Activated CD8-positive, alpha-beta memory T cell treated with anti-CD3 and anti-CD28 coated beads, Interleukin-2, amount 10 ng/mL, durations not matched to agents 7 days and 5 days (primary cell): ENCODE data around the gene THAP11. TPM values are rescaled to one million over a fixed set of nuclear protein-coding genes. Genes with fewer than 3 reads are reported as not detected.

ENCODE experiments used
- ATAC-seq: fragments of 150-1000 bp; cut with Tn5 transposase; one replicate; pipeline ENCODE4 v1.10.0; 2021; ENCODE audit warnings: moderate library complexity
- CTCF ChIA-PET: fragments of 350-600 bp; sonication (Branson Sonifier 250); formaldehyde crosslinking; loops from one replicate; lab custom pipeline; 2021; ENCODE audit warnings: antibody characterized with exemption; lab: Charles Lee
- DNase-seq: peaks from one replicate; pipeline ENCODE4 v3.0.0-alpha.2; 2020
- H3K27ac Mint-ChIP-seq: one replicate; pipeline ENCODE4 v1.8.0; 2021; ENCODE audit warnings: mild to moderate bottlenecking, mixed read lengths
- H3K27me3 Mint-ChIP-seq: one replicate; pipeline ENCODE4 v1.8.0; 2021; ENCODE audit warnings: mixed read lengths
- H3K36me3 Mint-ChIP-seq: one replicate; pipeline ENCODE4 v1.8.0; 2021; ENCODE audit warnings: mild to moderate bottlenecking, mixed read lengths
- H3K4me1 Mint-ChIP-seq: one replicate; pipeline ENCODE4 v1.8.0; 2021; ENCODE audit warnings: mixed read lengths
- H3K4me3 Mint-ChIP-seq: one replicate; pipeline ENCODE4 v1.8.0; 2021; ENCODE audit warnings: mild to moderate bottlenecking, moderate library complexity, mixed read lengths
- H3K9me3 Mint-ChIP-seq: one replicate; pipeline ENCODE4 v1.8.0; 2022; ENCODE audit warnings: low read depth, mixed read lengths
- total RNA-seq, 2 experiments: library from RNA; stranded (reverse); gene quantifications; one replicate each; pipeline ENCODE4 v1.2.3, GENCODE V29; 2021

THAP11 gene
- total RNA-seq, 2 experiments from 2014 or later, result 47.9 to 52.7 TPM

GRCh38 chr16:67883146-67883871, 41.2 kb downstream of the THAP11 start:
- no peaks in the 10 kb centered on the region for H3K9me3 Mint-ChIP-seq
- peak overlapping the region; percentile 46 for H3K27ac Mint-ChIP-seq
- no peak overlapping the region for H3K4me3 Mint-ChIP-seq
- DNase-seq, result no peak
- CTCF ChIA-PET, result interaction anchor here (0.9 to 3.9 kb wide), 39 partner anchors 9 to 211 kb away, joined by 3 to 38 read pairs (median 6); partner anchors contain the start of genes CTRL, EDC4, NFATC3 and NUTF2
- peak; percentile 8 for ATAC-seq
- no peaks in the 10 kb centered on the region for H3K4me1 Mint-ChIP-seq
- H3K36me3 Mint-ChIP-seq, result peaks cover 28% of the 10 kb centered on the region
- H3K27me3 Mint-ChIP-seq, result no peaks in the 10 kb centered on the region

DNA sequence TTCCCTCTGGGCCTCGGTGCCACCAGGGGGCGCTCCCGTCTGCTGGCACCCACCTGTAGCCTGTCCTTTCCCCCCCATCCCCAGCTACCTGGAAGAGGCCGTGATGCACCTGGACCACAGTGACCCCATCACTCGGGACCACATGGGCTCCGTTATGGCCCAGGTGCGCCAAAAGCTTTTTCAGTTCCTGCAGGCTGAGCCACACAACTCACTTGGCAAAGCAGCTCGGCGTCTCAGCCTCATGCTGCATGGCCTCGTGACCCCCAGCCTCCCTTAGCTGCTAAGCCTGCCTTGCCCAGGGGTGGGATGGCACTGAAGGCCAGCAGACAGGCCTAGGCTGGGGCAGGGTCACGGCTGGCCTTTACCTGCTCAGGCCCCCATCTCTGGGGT, 41.7 kb downstream of the THAP11 start:
- ATAC-seq (peak; percentile 84), DNase-seq (peak; percentile 73)
- H3K9me3 Mint-ChIP-seq, result no peaks in the 10 kb centered on the region
- no peak overlapping the region for H3K4me3 Mint-ChIP-seq
- H3K36me3 Mint-ChIP-seq, result peaks cover 24% of the 10 kb centered on the region
- peak overlapping the region; percentile 46 for H3K27ac Mint-ChIP-seq
- no peaks in the 10 kb centered on the region for H3K4me1 Mint-ChIP-seq
- CTCF ChIA-PET, result interaction anchor here (0.8 to 3.9 kb wide), 39 partner anchors 9 to 211 kb away, joined by 3 to 38 read pairs (median 5); partner anchors contain the start of genes CTRL, EDC4, NFATC3 and NUTF2
- H3K27me3 Mint-ChIP-seq, result no peaks in the 10 kb centered on the region

DNA sequence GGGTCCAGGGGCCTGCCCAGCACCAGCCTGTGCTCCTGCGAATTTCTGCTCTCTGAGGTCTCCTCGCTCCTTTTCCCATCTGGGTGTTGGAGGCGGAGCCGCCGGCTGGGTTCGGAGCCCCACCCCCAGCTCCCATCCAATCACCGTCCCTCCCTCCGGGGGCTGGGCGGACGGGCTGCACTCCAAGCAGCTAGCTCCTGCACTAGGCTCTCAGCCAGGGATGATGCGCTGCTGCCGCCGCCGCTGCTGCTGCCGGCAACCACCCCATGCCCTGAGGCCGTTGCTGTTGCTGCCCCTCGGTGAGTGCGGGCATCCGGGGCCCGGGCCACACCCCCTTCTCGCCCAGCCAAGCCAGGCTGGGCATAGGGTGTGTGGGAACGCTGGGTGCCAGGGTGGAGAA, 42.6 kb downstream of the THAP11 start, which contains the start of gene NRN1L:
Gene NRN1L, plus strand, starts transcription at position 202 of the 400 bp plus-strand sequence. Its CDS starts 19 bp downstream, at position 221.
- no peak for DNase-seq
- Mint-ChIP-seq H3K9me3 (no peaks in the 10 kb centered on the region), H3K27ac (peak within 1 kb of the TSS; percentile 46), H3K27me3 (no peaks in the 10 kb centered on the region), H3K4me3 (no peak within 1 kb of the TSS), H3K36me3 (peaks cover 18% of the 10 kb centered on the region), H3K4me1 (no peaks in the 10 kb centered on the region)
- CTCF ChIA-PET, result interaction anchor here (1.3 to 3.5 kb wide), 17 partner anchors 8 to 167 kb away, joined by 4 to 28 read pairs (median 12); partner anchors contain the start of genes CTRL, EDC4, PSKH1 and PSMB10
- ATAC-seq, result no peak

- H3K36me3 Mint-ChIP-seq, result peaks cover 13% of the 10 kb centered on the region
- H3K4me1 Mint-ChIP-seq, result no peaks in the 10 kb centered on the region
- H3K27ac Mint-ChIP-seq, result no peak overlapping the region
- H3K27me3 Mint-ChIP-seq, result no peaks in the 10 kb centered on the region
- no peaks in the 10 kb centered on the region for H3K9me3 Mint-ChIP-seq
- no peak for ATAC-seq
- CTCF ChIA-PET, result interaction anchor here (0.6 to 1.5 kb wide), 9 partner anchors 22 to 392 kb away, joined by 3 to 5 read pairs (median 3); partner anchors contain the start of gene PSMB10
- no peak for DNase-seq
- no peak overlapping the region for H3K4me3 Mint-ChIP-seq
Measured at GRCh38 chr16:67885545-67885944, 43.4 kb downstream of the THAP11 start.

DNA sequence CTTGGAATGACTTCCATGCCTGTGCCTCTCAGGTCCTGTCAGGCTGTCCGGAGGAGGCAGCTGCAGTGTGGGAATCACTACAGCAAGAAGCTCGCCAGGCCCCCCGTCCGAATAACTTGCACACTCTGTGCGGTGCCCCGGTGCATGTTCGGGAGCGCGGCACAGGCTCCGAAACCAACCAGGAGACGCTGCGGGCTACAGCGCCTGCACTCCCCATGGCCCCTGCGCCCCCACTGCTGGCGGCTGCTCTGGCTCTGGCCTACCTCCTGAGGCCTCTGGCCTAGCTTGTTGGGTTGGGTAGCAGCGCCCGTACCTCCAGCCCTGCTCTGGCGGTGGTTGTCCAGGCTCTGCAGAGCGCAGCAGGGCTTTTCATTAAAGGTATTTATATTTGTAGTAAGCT, 43.9 kb downstream of the THAP11 start:
- peaks cover 13% of the 10 kb centered on the region for H3K36me3 Mint-ChIP-seq
- H3K4me1 Mint-ChIP-seq, result no peaks in the 10 kb centered on the region
- CTCF ChIA-PET, result interaction anchor here (0.6 to 1.5 kb wide), 11 partner anchors 22 to 392 kb away, joined by 3 to 5 read pairs (median 3); partner anchors contain the start of gene PSMB10
- no peak overlapping the region for H3K27ac Mint-ChIP-seq
- no peaks in the 10 kb centered on the region for H3K9me3 Mint-ChIP-seq
- no peaks in the 10 kb centered on the region for H3K27me3 Mint-ChIP-seq
- no peak overlapping the region for H3K4me3 Mint-ChIP-seq
- DNase-seq (no peak), ATAC-seq (no peak)

GRCh38 chr16:67886387-67886786, 44.3 kb downstream of the THAP11 start:
- CTCF ChIA-PET, result interaction anchor here (0.8 to 1.7 kb wide), 11 partner anchors 23 to 365 kb away, joined by 3 to 5 read pairs (median 3); partner anchors contain the start of gene PSMB10
- no peaks in the 10 kb centered on the region for H3K4me1 Mint-ChIP-seq

DNA sequence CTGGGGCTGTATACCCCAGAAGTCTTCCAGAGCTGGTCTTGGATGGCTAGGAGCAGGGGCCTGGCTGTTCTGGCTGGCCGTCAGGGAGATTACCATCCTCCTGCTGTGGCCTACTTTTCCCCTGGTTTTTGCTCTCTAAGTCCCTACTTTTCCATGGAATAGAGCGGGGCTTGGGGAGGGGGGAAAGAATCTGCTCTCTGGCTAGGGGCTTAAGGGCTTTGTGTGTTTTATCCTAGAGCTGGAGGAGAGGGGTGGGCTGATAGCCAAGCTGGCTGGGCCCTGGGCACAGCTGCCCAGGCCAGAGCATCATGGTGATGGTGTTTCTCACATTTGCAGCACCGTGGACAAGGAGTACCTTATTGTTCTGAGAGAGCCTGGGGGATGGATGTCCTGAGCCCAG, 46.2 kb downstream of the THAP11 start:
- H3K4me1 Mint-ChIP-seq, result peaks cover 7% of the 10 kb centered on the region
- H3K27me3 Mint-ChIP-seq, result no peaks in the 10 kb centered on the region
- CTCF ChIA-PET, result interaction anchor here (1.0 to 2.2 kb wide), 3 partner anchors 8 to 367 kb away, joined by 3 to 15 read pairs (median 3); no protein-coding TSS in a partner anchor
- no peaks in the 10 kb centered on the region for H3K9me3 Mint-ChIP-seq
- no peak overlapping the region for H3K4me3 Mint-ChIP-seq
- peaks cover 9% of the 10 kb centered on the region for H3K36me3 Mint-ChIP-seq
- ATAC-seq (no peak), DNase-seq (no peak)
- no peak overlapping the region for H3K27ac Mint-ChIP-seq

More at GRCh38 chr16:67886387-67886786, 44.3 kb downstream of the THAP11 start:
- no peak for ATAC-seq
- DNase-seq, result no peak
- Mint-ChIP-seq H3K27me3 (no peaks in the 10 kb centered on the region), H3K4me3 (no peak overlapping the region), H3K9me3 (no peaks in the 10 kb centered on the region), H3K36me3 (peaks cover 13% of the 10 kb centered on the region), H3K27ac (no peak overlapping the region)

DNA sequence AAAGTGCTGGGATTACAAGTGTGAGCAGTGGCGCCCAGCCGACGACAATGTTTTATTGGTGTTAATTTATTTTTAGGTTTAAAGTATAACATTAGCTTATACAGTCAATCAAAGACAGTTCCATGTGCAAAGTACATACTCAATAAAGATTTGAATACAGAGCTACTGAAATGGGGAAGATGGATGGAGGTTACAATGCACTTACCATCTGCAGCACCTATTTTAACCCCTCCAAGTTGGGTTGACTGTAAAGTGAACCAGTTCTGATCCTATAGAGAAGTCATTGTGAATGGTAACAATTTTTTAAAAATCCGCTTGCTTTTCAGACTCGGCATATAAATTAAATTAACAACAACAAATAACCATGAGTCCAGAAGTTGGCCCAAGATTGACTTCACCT, 50.3 kb downstream of the THAP11 start:
- Mint-ChIP-seq H3K9me3 (no peaks in the 10 kb centered on the region), H3K4me3 (peak overlapping the region; percentile 95), H3K27ac (peak overlapping the region; percentile 84), H3K4me1 (peaks cover 22% of the 10 kb centered on the region), H3K27me3 (no peaks in the 10 kb centered on the region), H3K36me3 (peaks cover 2% of the 10 kb centered on the region)
- no peak for DNase-seq
- no peak for ATAC-seq
- CTCF ChIA-PET, result interaction anchor here (0.9 to 3.5 kb wide), 8 partner anchors 9 to 148 kb away, joined by 3 to 18 read pairs (median 3); partner anchors contain the start of genes DDX28 and DUS2

- DNase-seq (peak; percentile 98), ATAC-seq (peak; percentile 99)
- peak within 1 kb of the TSS; percentile 95 for H3K4me3 Mint-ChIP-seq
- CTCF ChIA-PET, result interaction anchor here (0.8 to 3.5 kb wide), 10 partner anchors 9 to 147 kb away, joined by 3 to 18 read pairs (median 3); partner anchors contain the start of genes DDX28 and DUS2
- H3K27ac Mint-ChIP-seq, result peak within 1 kb of the TSS; percentile 94
- H3K9me3 Mint-ChIP-seq, result no peaks in the 10 kb centered on the region
- peaks cover 22% of the 10 kb centered on the region for H3K4me1 Mint-ChIP-seq
- H3K36me3 Mint-ChIP-seq, result peaks cover 2% of the 10 kb centered on the region
- H3K27me3 Mint-ChIP-seq, result no peaks in the 10 kb centered on the region
Measured at GRCh38 chr16:67892899-67893742, 51.0 kb downstream of the THAP11 start, which contains the start of gene PSKH1. PSKH1 (plus strand) TSS chr16:67893254; CDS start chr16:67908750, 15,496 bp downstream.

Other genes starting within 250 kb of the THAP11 start
- gene CARMIL2, start 197.2 kb upstream of the THAP11 start, total RNA-seq, result 100 to 1,000 TPM; 154 to 174 TPM
- 10 to 100 TPM; 49.7 to 58.1 TPM for gene ACD, start 182.1 kb upstream of the THAP11 start, total RNA-seq
- 10 to 100 TPM; 15.2 to 15.5 TPM for gene PARD6A, start 181.4 kb upstream of the THAP11 start, total RNA-seq
- 1 to 10 TPM; 6.2 to 8.0 TPM for gene ENKD1, start 175.6 kb upstream of the THAP11 start, total RNA-seq
- 1 to 10 TPM; 4.1 to 5.1 TPM for gene C16orf86, start 175.5 kb upstream of the THAP11 start, total RNA-seq
- gene GFOD2, start 123.0 kb upstream of the THAP11 start, total RNA-seq, result 10 to 100 TPM; 15.1 to 15.8 TPM
- gene RANBP10, start 35.8 kb upstream of the THAP11 start, total RNA-seq, result 10 to 100 TPM; 21.2 to 23.7 TPM
- gene TSNAXIP1, start 35.4 kb upstream of the THAP11 start, total RNA-seq, result under 1 TPM; 0.12 to 0.45 TPM
- gene NUTF2, start 4.6 kb downstream of the THAP11 start, total RNA-seq, result 100 to 1,000 TPM; 114 to 137 TPM
- 10 to 100 TPM; 61.8 to 69.3 TPM for gene CENPT, start 5.4 kb downstream of the THAP11 start, total RNA-seq
- gene EDC4, start 30.7 kb downstream of the THAP11 start, total RNA-seq, result 100 to 1,000 TPM; 122 to 124 TPM
- gene NRN1L, start 42.6 kb downstream of the THAP11 start, total RNA-seq, result under 1 TPM; 0.45 to 0.99 TPM
- 10 to 100 TPM; 21.0 to 21.6 TPM for gene PSKH1, start 50.9 kb downstream of the THAP11 start, total RNA-seq
- 1 to 10 TPM; 5.0 to 6.7 TPM for gene CTRL, start 89.5 kb downstream of the THAP11 start, total RNA-seq
- 100 to 1,000 TPM; 250 to 296 TPM for gene PSMB10, start 94.5 kb downstream of the THAP11 start, total RNA-seq
- gene LCAT, start 101.8 kb downstream of the THAP11 start, total RNA-seq, result 10 to 100 TPM; 15.6 to 22.7 TPM
- gene SLC12A4, start 126.3 kb downstream of the THAP11 start, total RNA-seq, result 10 to 100 TPM; 47.7 to 51.2 TPM
- under 1 TPM in 1 of 2 experiments, not detected in 1; 0.28 TPM for gene DPEP3, start 138.2 kb downstream of the THAP11 start, total RNA-seq
- 1 to 10 TPM; 4.5 to 4.7 TPM for gene DPEP2, start 157.2 kb downstream of the THAP11 start, total RNA-seq
- gene DPEP2NB, start 173.6 kb downstream of the THAP11 start, total RNA-seq, result not detected
- gene DDX28, start 180.9 kb downstream of the THAP11 start, total RNA-seq, result 10 to 100 TPM; 14.8 to 20.8 TPM
- gene DUS2, start 181.0 kb downstream of the THAP11 start, total RNA-seq, result 10 to 100 TPM; 28.4 to 32.0 TPM
- gene NFATC3, start 243.1 kb downstream of the THAP11 start, total RNA-seq, result 100 to 1,000 TPM; 176 to 183 TPM